Tibial artery (tissue), 4 donors: ENCODE measurements around the gene C19orf81.
A peak's percentile ranks its signal among the peaks of the same experiment; 100 is the strongest.

Source experiments
- DNase-seq, 2 donors: peaks; one replicate each; pipeline ENCODE4 v3.0.0-alpha.2; 2019
- H3K27ac ChIP-seq, 2 donors: fragments of 200-600 bp; sonication (generic) in 1 of 2; 1 replicate in 1 of 2; 2 replicates in 1 of 2; pipeline ENCODE4 v1.5.1; 2018 to 2019; ENCODE audit warnings: mild to moderate bottlenecking in 1 of 2
- H3K27me3 ChIP-seq, 2 donors: fragments of 200-600 bp; sonication (generic) in 1 of 2; one replicate each; pipeline versions ENCODE4 v1.5.1 to v1.6.0; 2016 to 2019
- H3K36me3 ChIP-seq, 3 donors: fragments of 200-600 bp; sonication (generic) in 2 of 3; one replicate each; pipeline ENCODE4 v1.5.1; 2016 to 2019; ENCODE audit warnings: mild to moderate bottlenecking in 2 of 3
- H3K4me1 ChIP-seq, 4 donors: fragments of 200-600 bp; sonication (generic) in 2 of 4; 1 replicate in 3 of 4; 2 replicates in 1 of 4; pipeline ENCODE4 v1.5.1; 2016 to 2019
- H3K4me3 ChIP-seq, 2 donors: fragments of 200-600 bp; sonication (generic) in 1 of 2; 1 replicate in 1 of 2; 2 replicates in 1 of 2; pipeline ENCODE4 v1.5.1; 2018 to 2019; ENCODE audit warnings: mild to moderate bottlenecking in 2 of 2
- H3K9me3 ChIP-seq, 3 donors: fragments of 200-600 bp; sonication (generic) in 1 of 3; one replicate each; pipeline ENCODE4 v1.5.1; 2016 to 2019
- CTCF ChIP-seq, 2 experiments: fragments of 200-600 bp in 1 of 2; fragments of 450-650 bp in 1 of 2; IDR thresholded peaks; one replicate each; pipeline ENCODE4 v1.5.1; 2017 to 2019; ENCODE audit warnings: antibody characterized with exemption in 2 of 2, mild to moderate bottlenecking in 1 of 2, moderate library complexity in 1 of 2
- intact Hi-C: fragments of 100-400 bp; cut with DNase I; formaldehyde crosslinking; loops from one replicate; pipeline ENCODE4 v1.15.0; 2023; ENCODE audit warnings: low total_unique reads

The C19orf81 gene

GRCh38 chr19:50657222-50657669, 8.0 kb downstream of the C19orf81 start:
- H3K4me1 ChIP-seq = peaks cover 0 to 18% (median 14%) of the 10 kb centered on the region in 4 donors
- peaks cover 0 to 74% of the 10 kb centered on the region in 2 donors for H3K27me3 ChIP-seq
- no peak overlapping the region for H3K27ac ChIP-seq
- H3K36me3 ChIP-seq = no peaks in the 10 kb centered on the region
- no peak for TF ChIP-seq CTCF (IDR thresholded peaks at IDR 0.05)
- H3K9me3 ChIP-seq = peaks cover 0 to 12% (median 11%) of the 10 kb centered on the region in 3 donors
- no peak overlapping the region for H3K4me3 ChIP-seq
- DNase-seq = no peak
- intact Hi-C loops = no loop called here

- H3K4me1 ChIP-seq = peaks cover 0 to 18% (median 14%) of the 10 kb centered on the region in 4 donors
- peaks cover 0 to 12% (median 11%) of the 10 kb centered on the region in 3 donors for H3K9me3 ChIP-seq
- peaks cover 0 to 73% of the 10 kb centered on the region in 2 donors for H3K27me3 ChIP-seq
- intact Hi-C loops = no loop called here
- DNase-seq = peak; percentile 70 to 74
- peak overlapping the region in 1 of 2 donors; percentile 30 for H3K4me3 ChIP-seq
- TF ChIP-seq CTCF (IDR thresholded peaks at IDR 0.05) = no peak
- H3K27ac ChIP-seq = no peak overlapping the region
- H3K36me3 ChIP-seq = no peaks in the 10 kb centered on the region
Measured at GRCh38 chr19:50657712-50658440, 8.6 kb downstream of the C19orf81 start.

- H3K4me3 ChIP-seq = peak overlapping the region in 1 of 2 donors; percentile 30
- DNase-seq = peak in 1 of 2 donors; percentile 30
- H3K27ac ChIP-seq = no peak overlapping the region
- H3K27me3 ChIP-seq = peaks cover 0 to 74% of the 10 kb centered on the region in 2 donors
- TF ChIP-seq CTCF (IDR thresholded peaks at IDR 0.05) = no peak
- peaks cover 0 to 12% (median 11%) of the 10 kb centered on the region in 3 donors for H3K9me3 ChIP-seq
- H3K36me3 ChIP-seq = no peaks in the 10 kb centered on the region
- intact Hi-C loops = no loop called here
- peaks cover 0 to 18% (median 14%) of the 10 kb centered on the region in 4 donors for H3K4me1 ChIP-seq
Measured at GRCh38 chr19:50658441-50659317, 9.4 kb downstream of the C19orf81 start.

- no peak for TF ChIP-seq CTCF (IDR thresholded peaks at IDR 0.05)
- Histone ChIP-seq H3K4me1 (peaks cover 0 to 18% (median 14%) of the 10 kb centered on the region in 4 donors), H3K27me3 (peaks cover 0 to 74% of the 10 kb centered on the region in 2 donors), H3K4me3 (no peak overlapping the region), H3K36me3 (no peaks in the 10 kb centered on the region), H3K9me3 (peaks cover 0 to 11% (median 10%) of the 10 kb centered on the region in 3 donors), H3K27ac (no peak overlapping the region)
- no peak for DNase-seq
- intact Hi-C loops = no loop called here
Measured at GRCh38 chr19:50659318-50660087, 10.3 kb downstream of the C19orf81 start.

GRCh38 chr19:50660088-50660366, 10.8 kb downstream of the C19orf81 start:
- H3K27ac ChIP-seq = no peak overlapping the region
- H3K4me3 ChIP-seq = no peak overlapping the region
- no peak for TF ChIP-seq CTCF (IDR thresholded peaks at IDR 0.05)
- peaks cover 0 to 6% (median 5%) of the 10 kb centered on the region in 3 donors for H3K9me3 ChIP-seq
- peaks cover 0 to 74% of the 10 kb centered on the region in 2 donors for H3K27me3 ChIP-seq
- no peak for DNase-seq
- H3K4me1 ChIP-seq = peaks cover 0 to 18% (median 14%) of the 10 kb centered on the region in 4 donors
- intact Hi-C loops = no loop called here
- no peaks in the 10 kb centered on the region for H3K36me3 ChIP-seq
